DMS 273 treated with DMSO at 0.1 percent for 48 hours (cell line): ENCODE measurements around the gene HECTD4.

ENCODE experiments used
- DNase-seq: peaks from one replicate; lab custom pipeline; 2025; lab: John Stamatoyannopoulos, UW

HECTD4 gene

DNA sequence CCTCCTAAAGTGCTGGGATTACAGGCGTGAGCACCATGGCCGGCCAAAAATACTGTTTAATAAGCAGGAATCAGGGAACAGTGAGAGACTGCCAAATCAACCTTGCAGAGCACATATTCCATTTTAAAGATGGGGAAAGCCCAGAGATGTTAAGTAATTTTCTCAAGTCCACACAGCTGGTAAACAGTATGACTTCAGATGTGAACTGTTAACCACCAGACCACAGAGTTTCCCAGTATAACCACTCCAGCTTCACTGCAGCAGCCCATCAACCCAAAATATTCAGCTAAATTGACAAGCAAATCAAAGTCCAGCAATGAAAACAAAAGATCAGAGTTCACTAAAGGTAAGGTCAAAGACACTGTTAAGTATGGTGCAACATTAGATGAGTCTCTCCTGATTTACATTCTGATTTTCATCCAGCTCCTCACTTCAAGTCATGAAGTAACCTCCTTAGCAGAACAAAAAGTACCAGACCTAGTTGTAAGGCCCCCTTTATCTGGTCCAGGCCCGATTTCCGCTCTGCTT, 174.8 kb downstream of the HECTD4 start:
- no peak for DNase-seq

- DNase-seq = no peak
These were observed 175.3 kb downstream of the HECTD4 start for GRCh38 chr12:112206944-112207343.

DNA sequence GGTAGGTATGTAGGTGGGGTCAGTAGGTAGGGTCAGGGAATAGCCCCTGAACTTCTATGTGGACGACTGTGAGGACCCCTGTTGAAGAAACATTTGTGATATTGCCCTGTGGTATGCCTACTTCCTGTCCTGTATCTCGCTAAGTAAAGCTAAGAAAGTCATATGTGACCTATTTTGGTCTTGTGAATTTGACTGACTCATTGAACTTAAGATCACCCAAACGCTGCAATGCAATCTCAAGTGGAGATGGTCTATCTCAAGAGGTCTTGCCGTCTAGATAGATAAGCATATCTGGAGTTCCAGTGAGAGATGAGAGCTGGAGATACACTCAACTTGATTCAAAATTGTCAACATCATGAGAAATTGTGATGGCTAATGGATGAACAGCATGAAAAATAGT, 183.1 kb downstream of the HECTD4 start:
- DNase-seq = no peak

- DNase-seq = peak; percentile 22
These were observed 184.0 kb downstream of the HECTD4 start for GRCh38 chr12:112198120-112198733.

DNA sequence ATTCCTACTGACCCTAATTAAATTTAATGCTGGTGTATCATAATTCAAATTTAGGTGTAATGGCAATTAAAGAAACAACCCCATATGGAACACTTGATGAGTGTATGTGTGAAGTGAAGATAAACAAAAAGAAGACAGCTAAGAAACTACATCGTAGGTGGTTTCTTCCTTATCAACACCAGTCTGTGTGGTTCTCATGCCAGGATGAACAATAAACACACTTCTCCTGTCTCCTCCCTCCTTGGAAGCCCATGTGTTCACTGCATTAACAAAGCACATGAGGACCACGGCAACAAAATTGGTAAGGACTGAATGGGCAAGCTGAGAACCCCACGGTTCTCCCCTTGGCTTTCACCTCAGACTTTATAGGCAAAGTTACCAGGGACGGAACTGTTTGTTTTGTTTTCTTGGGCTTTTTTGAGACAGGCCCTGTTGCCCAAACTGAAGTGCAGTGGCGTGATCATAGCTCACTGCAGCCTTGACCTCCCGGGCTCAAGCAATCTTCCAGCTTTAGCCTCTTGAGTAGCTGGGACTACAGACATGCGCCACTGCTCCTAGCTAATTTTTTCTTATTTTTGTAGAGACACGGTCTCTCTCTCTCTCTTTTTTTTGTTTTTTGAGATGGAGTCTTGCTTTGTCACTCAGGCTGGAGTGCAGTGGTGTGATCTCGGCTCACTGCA, 185.9 kb downstream of the HECTD4 start:
- DNase-seq = no peak

- no peak for DNase-seq
These were observed 187.5 kb downstream of the HECTD4 start for GRCh38 chr12:112194601-112195247.

GRCh38 chr12:112192475-112192874, 189.8 kb downstream of the HECTD4 start:
- no peak for DNase-seq

GRCh38 chr12:112191840-112192321, 190.3 kb downstream of the HECTD4 start:
- DNase-seq = no peak

GRCh38 chr12:112191201-112191600, 191.0 kb downstream of the HECTD4 start:
- no peak for DNase-seq

GRCh38 chr12:112190231-112191025, 191.8 kb downstream of the HECTD4 start:
- DNase-seq = no peak

GRCh38 chr12:112188130-112188830, 194.0 kb downstream of the HECTD4 start:
- no peak for DNase-seq

DNA sequence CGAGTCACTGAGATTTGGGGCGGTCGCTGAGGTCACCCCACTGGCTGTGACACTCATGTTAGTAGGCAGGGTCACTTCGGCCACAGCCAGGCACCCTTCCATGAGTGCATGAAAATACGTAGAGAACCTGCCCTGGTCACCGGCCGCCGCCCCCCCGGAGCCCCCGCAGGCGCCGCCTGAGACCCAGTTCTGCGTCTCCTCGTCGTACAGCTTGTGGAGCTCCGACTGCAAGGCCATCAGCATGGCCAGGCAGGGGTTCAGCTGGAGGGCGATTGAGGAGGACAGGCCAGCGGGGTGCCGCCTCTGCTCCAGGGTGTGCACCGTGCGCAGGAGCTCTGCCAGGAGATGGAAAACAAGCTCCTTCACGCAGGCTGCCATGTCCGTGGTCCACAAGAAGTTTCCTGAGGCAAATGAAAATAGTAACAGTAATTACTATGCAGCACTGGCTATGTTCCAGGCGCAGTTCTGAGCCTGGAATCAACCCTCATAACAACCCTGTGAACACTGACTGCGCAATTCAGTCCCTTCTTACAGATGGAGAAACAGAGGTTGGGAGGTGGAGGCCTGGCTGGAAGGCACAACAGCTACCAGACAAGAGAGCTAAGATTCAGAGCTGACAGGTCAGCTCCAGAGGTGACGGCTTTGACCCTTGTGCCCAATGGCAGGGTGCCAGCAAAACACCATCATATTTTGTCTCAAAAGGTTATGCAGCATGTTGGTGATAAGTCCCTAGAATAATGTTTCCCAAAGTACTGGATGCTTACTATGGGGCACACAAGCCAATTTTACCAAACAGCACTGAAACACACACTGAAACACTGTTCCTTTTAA, 196.9 kb downstream of the HECTD4 start:
- DNase-seq = no peak

- DNase-seq = no peak
These were observed 198.0 kb downstream of the HECTD4 start for GRCh38 chr12:112184056-112184887.

- no peak for DNase-seq
These were observed 198.8 kb downstream of the HECTD4 start for GRCh38 chr12:112183141-112184021.

GRCh38 chr12:112182499-112182898, 199.7 kb downstream of the HECTD4 start:
- DNase-seq = no peak

DNA sequence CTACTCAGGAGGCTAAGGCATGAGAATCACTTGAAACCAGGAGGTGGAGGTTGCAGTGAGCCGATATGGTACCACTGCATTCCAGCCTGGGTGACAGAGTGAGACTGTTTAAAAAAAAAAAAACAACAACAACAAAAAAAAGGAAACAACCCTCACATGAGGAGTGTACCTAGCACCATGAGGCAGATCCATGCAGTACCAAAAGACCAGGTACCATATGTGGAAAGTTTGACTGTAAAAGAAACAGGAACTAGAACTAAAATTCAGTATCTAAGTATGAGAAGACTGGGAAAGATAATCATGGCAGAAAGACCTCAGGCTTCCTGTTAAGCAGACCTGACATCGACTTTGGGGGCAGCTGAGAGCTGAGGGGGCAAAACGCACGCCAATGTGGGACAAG, 201.8 kb downstream of the HECTD4 start:
- DNase-seq = no peak

- DNase-seq = peak; percentile 10
These were observed 202.3 kb downstream of the HECTD4 start for GRCh38 chr12:112179916-112180315.

DNA sequence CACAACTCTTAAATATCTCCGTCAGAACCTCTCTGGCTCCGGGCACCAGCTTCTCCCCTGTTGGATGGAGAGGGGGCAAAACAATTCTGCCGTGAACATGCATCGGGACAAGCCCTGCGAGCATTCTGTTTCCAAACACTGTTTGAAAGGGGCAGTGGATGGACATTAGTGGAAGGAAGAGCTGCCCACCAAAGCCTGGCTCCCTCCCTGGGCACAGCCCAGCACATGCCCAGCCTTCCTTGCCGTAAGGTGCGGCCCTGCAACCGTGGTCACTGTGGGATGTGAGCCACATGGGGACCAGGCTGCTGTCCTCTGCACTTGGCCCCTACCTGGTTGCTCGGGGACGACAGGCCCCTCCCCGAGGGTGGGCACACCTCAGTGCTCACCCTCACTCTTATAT, 202.9 kb downstream of the HECTD4 start:
- DNase-seq = no peak

GRCh38 chr12:112178796-112179195, 203.4 kb downstream of the HECTD4 start:
- DNase-seq = no peak
